K562 (cell line): ENCODE data around the gene DAGLB. TPM values are rescaled to one million over a fixed set of nuclear protein-coding genes. Genes with fewer than 3 reads are reported as not detected.

Source experiments
- ATAC-seq: fragments of 200-7000 bp; cut with Tn5 transposase; 3 replicates; pipeline ENCODE4 v1.9.1; 2020; ENCODE audit warnings: moderate library complexity
- BruUV-seq: library from RNA; stranded (reverse); fragments of 400-500 nt; replicated peaks from 2 replicates; lab custom pipeline; 2021; lab: Mats Ljungman, UMichigan
- CTCF ChIA-PET: fragments of 300-600 bp; formaldehyde crosslinking; extraction: SDS; loops from one replicate; lab custom pipeline; 2021; ENCODE audit warnings: low intra/inter-chr PET ratio; lab: Yijun Ruan, JAX
- POLR2A ChIA-PET: fragments of 300-600, 350-650 bp; sonication (Branson Sonifier 250); formaldehyde crosslinking; extraction: SDS; loops from one replicate; lab custom pipeline; 2021; ENCODE audit warnings: antibody characterized with exemption, inconsistent platforms; lab: Yijun Ruan, JAX
- DNase-seq, 4 experiments: peaks; one replicate each; pipeline versions ENCODE4 v3.0.0 to v3.0.0-alpha.2; 2011 to 2018; ENCODE audit warnings: low spot score in 3 of 4, mixed read lengths in 3 of 4; ENCODE audit errors: extremely low read depth in 1 of 4
- FAIRE-seq: peaks from 2 replicates; lab custom pipeline; 2011; peaks lifted over from hg19 to GRCh38; lab: Jason Lieb, UNC
- H2AFZ ChIP-seq: 2 replicates; pipeline ENCODE4 v1.6.0; 2011; ENCODE audit warnings: low read depth, low read length, control low read depth, inconsistent platforms
- H3K27ac ChIP-seq: fragments of 200-600 bp; 3 replicates; pipeline ENCODE4 v1.8.0; 2011; ENCODE audit warnings: low read depth, mild to moderate bottlenecking, control low read depth, inconsistent platforms, low read length, moderate library complexity, mixed read lengths; ENCODE audit errors: extremely low read depth
- H3K27me3 ChIP-seq, 2 experiments: fragments of 300-600 bp in 1 of 2; 2 replicates in 1 of 2; 3 replicates in 1 of 2; pipeline versions ENCODE4 v1.6.0 to v1.8.0; 2011; ENCODE audit warnings: inconsistent platforms in 2 of 2, low read length in 2 of 2, mild to moderate bottlenecking in 1 of 2, mixed read lengths in 1 of 2, moderate library complexity in 1 of 2; ENCODE audit not compliant: control insufficient read depth in 2 of 2, insufficient read depth in 2 of 2
- H3K36me3 ChIP-seq: fragments of 300-600 bp; 3 replicates; pipeline ENCODE4 v1.8.0; 2011; ENCODE audit warnings: mild to moderate bottlenecking, low read length, inconsistent platforms; ENCODE audit not compliant: control insufficient read depth, insufficient read depth
- H3K4me1 ChIP-seq, 2 experiments: fragments of 200-600 bp in 1 of 2; replicated peaks in 1 of 2; 2 replicates in 1 of 2; 3 replicates in 1 of 2; pipeline versions ENCODE4 v1.5.1 to v1.8.0; 2011; ENCODE audit warnings: inconsistent platforms in 2 of 2, low read length in 2 of 2, mild to moderate bottlenecking in 1 of 2, mixed read lengths in 1 of 2, moderate library complexity in 1 of 2; ENCODE audit not compliant: control insufficient read depth in 2 of 2, insufficient read depth in 2 of 2
- H3K4me2 ChIP-seq: 2 replicates; pipeline ENCODE4 v1.6.1; 2011; ENCODE audit warnings: low read length, control low read depth, inconsistent platforms, mixed read lengths; ENCODE audit not compliant: insufficient read depth
- H3K4me3 ChIP-seq: fragments of 200-600 bp; sonication (generic), shearing (Covaris generic); 2 replicates; pipeline ENCODE4 v1.5.1; 2016; ENCODE audit warnings: control low read depth, inconsistent platforms
- H3K79me2 ChIP-seq: fragments of 200-600 bp; 3 replicates; pipeline ENCODE4 v1.8.0; 2011; ENCODE audit warnings: low read length, inconsistent platforms; ENCODE audit not compliant: control insufficient read depth, insufficient read depth
- H3K9ac ChIP-seq, 2 experiments: 2 replicates each; pipeline versions ENCODE4 v1.6.0 to v1.6.1; 2011; ENCODE audit warnings: low read depth in 2 of 2, low read length in 2 of 2, control low read depth in 1 of 2, inconsistent platforms in 1 of 2, mild to moderate bottlenecking in 1 of 2, mixed read lengths in 1 of 2; ENCODE audit not compliant: insufficient read depth in 1 of 2
- H3K9me1 ChIP-seq: one replicate; pipeline ENCODE4 v1.6.0; 2011; ENCODE audit warnings: inconsistent platforms, mild to moderate bottlenecking, low read length, moderate library complexity; ENCODE audit not compliant: control insufficient read depth, insufficient read depth
- H3K9me3 ChIP-seq: replicated peaks from 2 replicates; pipeline ENCODE4 v1.5.1; 2011; ENCODE audit warnings: low read depth, low read length, inconsistent platforms; ENCODE audit not compliant: control insufficient read depth, insufficient read depth
- H4K20me1 ChIP-seq: replicated peaks from 2 replicates; pipeline ENCODE4 v1.6.1; 2011; ENCODE audit warnings: low read length, inconsistent platforms, mixed read lengths; ENCODE audit not compliant: control insufficient read depth, insufficient read depth
- ATF7 ChIP-seq: fragments of 450-650 bp; IDR thresholded peaks from 2 replicates; pipeline ENCODE4 v1.7.1; 2014; ENCODE audit warnings: mild to moderate bottlenecking, moderate library complexity
- DPF2 ChIP-seq: fragments of 450-650 bp; IDR thresholded peaks from 2 replicates; pipeline ENCODE4 v1.6.1; 2016
- EGR1 ChIP-seq: fragments of 450-650 bp; conservative IDR thresholded peaks from 2 replicates; pipeline ENCODE4 v1.6.1; 2017; ENCODE audit warnings: mild to moderate bottlenecking
- JUND ChIP-seq, 2 experiments: IDR thresholded peaks; 2 replicates in 1 of 2; 3 replicates in 1 of 2; pipeline ENCODE4 v1.6.1; 2011; ENCODE audit warnings: borderline replicate concordance in 2 of 2, low read depth in 2 of 2, low read length in 2 of 2, improper control_type of control experiment in 1 of 2, missing biosample characterization in 1 of 2, missing genetic modification characterization in 1 of 2, missing genetic modification reagents in 1 of 2
- SMAD4 ChIP-seq: fragments of 250-450 bp; sonication (Bioruptor Pico); conservative IDR thresholded peaks from 2 replicates; pipeline ENCODE4 v1.8.0; 2021; ENCODE audit warnings: inconsistent platforms, mild to moderate bottlenecking, moderate library complexity
- SMARCE1 ChIP-seq: fragments of 450-650 bp; IDR thresholded peaks from 2 replicates; pipeline ENCODE4 v1.7.1; 2016; ENCODE audit warnings: mild to moderate bottlenecking
- ZNF175 ChIP-seq: fragments of 200-800 bp; sonication (Bioruptor generic); IDR thresholded peaks from 2 replicates; pipeline ENCODE4 v1.6.1; 2016; ENCODE audit warnings: low read depth, mild to moderate bottlenecking, missing genetic modification characterization, missing compliant biosample characterization
- WGBS: fragments of 100-300 bp; shearing (Covaris generic); methylation state at CpG from one replicate; pipeline ENCODE4 v1.1.6; 2016; ENCODE audit warnings: low coverage, mixed read lengths; ENCODE audit not compliant: insufficient coverage; ENCODE audit errors: missing lambda C conversion rate; 5-methylcytosine and 5-hydroxymethylcytosine counted together
- in situ Hi-C: fragments of 300-500 bp; cut with MboI; formaldehyde crosslinking; loops from 4 replicates; pipeline ENCODE4 v1.15.0; 2018; ENCODE audit warnings: inconsistent platforms, mixed read lengths
- intact Hi-C: fragments of 100-400 bp; cut with micrococcal nuclease; formaldehyde crosslinking; loops from 2 replicates; pipeline ENCODE4 v1.14.2; 2022
- polyA plus RNA-seq, 8 experiments: library from polyadenylated mRNA; depleted of rRNA in 4 of 8; stranded (reverse) in 5 of 8; unstranded in 3 of 8; fragments of >200 nt; fragmentation: Nextera tagmentation in 2 of 8; fragmentation: Illumina TruSeq in 1 of 8; extraction: Ambion mirVana in 2 of 8; extraction: Trizol in 1 of 8; gene quantifications; 2 replicates each; pipeline versions ENCODE4 v1.2.1 to v1.2.3, GENCODE V29; 2011 to 2014; ENCODE audit warnings: inconsistent platforms in 1 of 8, missing spikeins in 1 of 8
- total RNA-seq, 7 experiments: library from RNA; depleted of rRNA in 6 of 7; stranded (reverse); fragments of >200 nt in 6 of 7; fragmentation: Illumina TruSeq in 2 of 7; extraction: Trizol in 2 of 7; gene quantifications; 2 replicates each; pipeline versions ENCODE4 v1.2.1 to v1.2.3, GENCODE V29; 2011 to 2021; ENCODE audit warnings: low replicate concordance in 1 of 7
- TF ChIP-seq, protein P1 (sequence below): sonication (generic); formaldehyde crosslinking; IDR thresholded peaks from 2 replicates; pipeline ENCODE4 v1.8.1; 2023; ENCODE audit warnings: missing genetic modification reagents, mild to moderate bottlenecking, borderline replicate concordance

The DAGLB gene
- total and polyA plus RNA-seq, 9 of the 15 experiments (the other 6 are each of a cell fraction or from before 2014, with no cell fraction given), result 0.92 to 16.4 (median 9.3) TPM

DNA sequence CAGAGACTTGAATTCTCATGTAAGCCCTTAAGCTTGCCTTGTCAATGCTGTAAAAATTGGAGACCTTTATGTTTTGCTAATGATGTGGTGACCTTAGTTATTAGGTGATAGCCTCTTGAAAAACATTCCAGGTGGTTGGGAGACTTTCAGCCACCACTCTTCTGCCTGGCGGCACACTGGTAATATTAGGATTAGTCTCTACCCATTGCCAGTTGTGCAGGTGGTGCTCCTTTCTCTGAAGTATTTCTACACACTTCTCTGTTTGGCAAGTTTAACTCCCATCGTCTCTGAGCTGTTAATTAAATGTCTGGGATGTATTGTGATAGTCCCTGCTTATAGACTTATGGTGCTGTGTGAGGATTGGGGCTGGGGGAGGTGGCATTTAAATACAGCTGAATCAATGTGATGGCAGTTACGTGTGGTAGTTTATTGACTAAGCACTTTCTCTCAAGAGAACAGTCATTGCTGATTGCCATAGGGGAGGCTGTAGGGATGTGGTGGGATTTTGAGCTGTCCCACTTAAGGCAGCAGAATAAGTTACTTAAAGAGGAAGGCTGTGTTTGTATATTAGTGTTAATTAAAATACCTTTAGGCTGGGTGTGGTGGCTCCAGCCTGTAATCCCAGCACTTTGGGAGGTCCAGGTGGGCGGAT, 61.7 kb downstream of the DAGLB start:
- Histone ChIP-seq H3K79me2 (peaks cover 89% of the 10 kb centered on the region), H3K4me2 (no peak overlapping the region), H3K9me3 (no peaks in the 10 kb centered on the region), H3K9me1 (no peaks in the 10 kb centered on the region), H3K27me3 (no peaks in the 10 kb centered on the region), H3K9ac (no peak overlapping the region), H4K20me1 (peaks cover 29% of the 10 kb centered on the region; the same call in 1 of the 2 replicates), H3K36me3 (peaks cover 48% of the 10 kb centered on the region; the same call in 2 of the 3 replicates), H2AFZ (no peak overlapping the region), H3K27ac (peak overlapping the region; percentile 15; the same call in 2 of the 3 replicates), H3K4me3 (no peak overlapping the region), H3K4me1 (peaks cover 27 to 36% of the 10 kb centered on the region in 2 experiments)
- POLR2A ChIA-PET, result interaction anchor here (0.7 to 1.4 kb wide), 4 partner anchors 9 to 81 kb away, joined by 3 to 6 read pairs (median 3); no protein-coding TSS in a partner anchor
- TF ChIP-seq ZNF175 (CRISPR knock-in tag) (no peak), EGR1 (0 out of 2 replicates have a peak, but pooled peaks have one; percentile 13)
- DNase-seq (no peak), FAIRE-seq (no peak), ATAC-seq (no peak)
- no TSS peak for BruUV-seq
- 73% methylated on average over 4 of the region's 4 CpGs for WGBS
- in situ Hi-C loops, result no loop called here
- intact Hi-C loops, result no loop called here
- CTCF ChIA-PET, result no interaction called here

DNA sequence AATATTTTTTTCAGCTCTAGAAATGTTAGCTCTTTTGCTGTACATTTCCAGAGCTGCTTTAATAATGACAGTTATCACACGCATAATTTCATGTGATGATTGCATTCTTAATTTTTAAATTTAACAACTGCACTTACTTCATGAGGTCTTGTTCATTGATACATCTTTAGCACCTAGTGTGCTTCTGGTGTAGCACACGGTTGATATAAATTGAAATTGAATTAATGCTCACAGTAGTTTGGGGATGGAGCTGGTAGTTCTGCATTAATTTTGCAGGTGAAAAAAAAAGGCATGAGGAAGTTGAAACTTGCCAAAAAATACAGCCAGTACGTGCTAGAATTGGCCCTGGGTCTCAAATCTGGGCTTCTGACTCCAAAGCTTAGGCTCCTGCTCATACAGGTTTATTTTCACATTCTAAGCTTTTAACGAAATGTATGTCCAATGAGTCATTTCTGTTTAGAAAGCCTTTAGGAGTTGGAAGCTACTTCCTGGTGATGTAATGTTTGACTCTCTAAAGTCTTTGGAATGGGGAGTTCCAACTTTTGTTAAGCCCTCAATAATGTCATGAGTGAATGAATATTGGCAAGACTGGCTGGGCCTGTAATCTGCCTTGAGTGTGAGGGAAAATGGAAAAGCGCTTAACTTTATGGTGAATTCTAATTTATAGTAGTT, 62.5 kb downstream of the DAGLB start:
- H3K79me2 ChIP-seq, result peaks cover 91% of the 10 kb centered on the region
- in situ Hi-C loops, result no loop called here
- no peak overlapping the region for H3K9ac ChIP-seq
- H3K27ac ChIP-seq, result peak overlapping the region; percentile 36; the same call in 1 of the 3 replicates
- no peak overlapping the region for H3K4me3 ChIP-seq
- intact Hi-C loops, result no loop called here
- H3K9me1 ChIP-seq, result no peaks in the 10 kb centered on the region
- DNase-seq (no peak), ATAC-seq (no peak; the same call in 2 of the 3 replicates), FAIRE-seq (peak; percentile 74)
- H3K9me3 ChIP-seq, result no peaks in the 10 kb centered on the region
- no peaks in the 10 kb centered on the region for H3K27me3 ChIP-seq
- peaks cover 28 to 40% of the 10 kb centered on the region in 2 experiments for H3K4me1 ChIP-seq
- H3K4me2 ChIP-seq, result no peak overlapping the region
- CTCF ChIA-PET, result no interaction called here
- H4K20me1 ChIP-seq, result peaks cover 37% of the 10 kb centered on the region
- no peak overlapping the region for H2AFZ ChIP-seq
- no TSS peak for BruUV-seq
- peaks cover 53% of the 10 kb centered on the region; the same call in 2 of the 3 replicates for H3K36me3 ChIP-seq
- POLR2A ChIA-PET, result interaction anchor here (0.7 kb wide), 3 partner anchors 10 to 80 kb away, joined by 3 read pairs; no protein-coding TSS in a partner anchor
- 54% methylated on average over 5 of the region's 5 CpGs for WGBS
- TF ChIP-seq ATF7 (peak; percentile 57; the same call in 1 of the 2 replicates), DPF2 (peak; percentile 23; the same call in 1 of the 2 replicates), SMARCE1 (0 out of 2 replicates have a peak, but pooled peaks have one; percentile 31), JUND (IDR thresholded peaks at IDR 0.05; ENCODE audit: borderline replicate concordance, low read depth, low read length) (peak; percentile 69; the same call in 1 of the 2 replicates), JUND (tag; IDR thresholded peaks at IDR 0.05; ENCODE audit: borderline replicate concordance, low read depth, low read length) (peak; percentile 77), SMAD4 (CRISPR knock-in tag) (no peak)
- TF ChIP-seq, protein P1, sequence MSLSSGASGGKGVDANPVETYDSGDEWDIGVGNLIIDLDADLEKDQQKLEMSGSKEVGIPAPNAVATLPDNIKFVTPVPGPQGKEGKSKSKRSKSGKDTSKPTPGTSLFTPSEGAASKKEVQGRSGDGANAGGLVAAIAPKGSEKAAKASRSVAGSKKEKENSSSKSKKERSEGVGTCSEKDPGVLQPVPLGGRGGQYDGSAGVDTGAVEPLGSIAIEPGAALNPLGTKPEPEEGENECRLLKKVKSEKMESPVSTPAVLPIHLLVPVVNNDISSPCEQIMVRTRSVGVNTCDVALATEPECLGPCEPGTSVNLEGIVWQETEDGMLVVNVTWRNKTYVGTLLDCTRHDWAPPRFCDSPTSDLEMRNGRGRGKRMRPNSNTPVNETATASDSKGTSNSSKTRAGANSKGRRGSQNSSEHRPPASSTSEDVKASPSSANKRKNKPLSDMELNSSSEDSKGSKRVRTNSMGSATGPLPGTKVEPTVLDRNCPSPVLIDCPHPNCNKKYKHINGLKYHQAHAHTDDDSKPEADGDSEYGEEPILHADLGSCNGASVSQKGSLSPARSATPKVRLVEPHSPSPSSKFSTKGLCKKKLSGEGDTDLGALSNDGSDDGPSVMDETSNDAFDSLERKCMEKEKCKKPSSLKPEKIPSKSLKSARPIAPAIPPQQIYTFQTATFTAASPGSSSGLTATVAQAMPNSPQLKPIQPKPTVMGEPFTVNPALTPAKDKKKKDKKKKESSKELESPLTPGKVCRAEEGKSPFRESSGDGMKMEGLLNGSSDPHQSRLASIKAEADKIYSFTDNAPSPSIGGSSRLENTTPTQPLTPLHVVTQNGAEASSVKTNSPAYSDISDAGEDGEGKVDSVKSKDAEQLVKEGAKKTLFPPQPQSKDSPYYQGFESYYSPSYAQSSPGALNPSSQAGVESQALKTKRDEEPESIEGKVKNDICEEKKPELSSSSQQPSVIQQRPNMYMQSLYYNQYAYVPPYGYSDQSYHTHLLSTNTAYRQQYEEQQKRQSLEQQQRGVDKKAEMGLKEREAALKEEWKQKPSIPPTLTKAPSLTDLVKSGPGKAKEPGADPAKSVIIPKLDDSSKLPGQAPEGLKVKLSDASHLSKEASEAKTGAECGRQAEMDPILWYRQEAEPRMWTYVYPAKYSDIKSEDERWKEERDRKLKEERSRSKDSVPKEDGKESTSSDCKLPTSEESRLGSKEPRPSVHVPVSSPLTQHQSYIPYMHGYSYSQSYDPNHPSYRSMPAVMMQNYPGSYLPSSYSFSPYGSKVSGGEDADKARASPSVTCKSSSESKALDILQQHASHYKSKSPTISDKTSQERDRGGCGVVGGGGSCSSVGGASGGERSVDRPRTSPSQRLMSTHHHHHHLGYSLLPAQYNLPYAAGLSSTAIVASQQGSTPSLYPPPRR (CRISPR knock-in tag), result no peak
